ENCODE measurements around the gene CD177. TPM values are rescaled to one million over a fixed set of nuclear protein-coding genes. Genes with fewer than 3 reads are reported as not detected.

The CD177 gene
- total and polyA plus RNA-seq, 7 donors: 0.03 to 1.1 (median 0.16) TPM; not detected in 2

DNA sequence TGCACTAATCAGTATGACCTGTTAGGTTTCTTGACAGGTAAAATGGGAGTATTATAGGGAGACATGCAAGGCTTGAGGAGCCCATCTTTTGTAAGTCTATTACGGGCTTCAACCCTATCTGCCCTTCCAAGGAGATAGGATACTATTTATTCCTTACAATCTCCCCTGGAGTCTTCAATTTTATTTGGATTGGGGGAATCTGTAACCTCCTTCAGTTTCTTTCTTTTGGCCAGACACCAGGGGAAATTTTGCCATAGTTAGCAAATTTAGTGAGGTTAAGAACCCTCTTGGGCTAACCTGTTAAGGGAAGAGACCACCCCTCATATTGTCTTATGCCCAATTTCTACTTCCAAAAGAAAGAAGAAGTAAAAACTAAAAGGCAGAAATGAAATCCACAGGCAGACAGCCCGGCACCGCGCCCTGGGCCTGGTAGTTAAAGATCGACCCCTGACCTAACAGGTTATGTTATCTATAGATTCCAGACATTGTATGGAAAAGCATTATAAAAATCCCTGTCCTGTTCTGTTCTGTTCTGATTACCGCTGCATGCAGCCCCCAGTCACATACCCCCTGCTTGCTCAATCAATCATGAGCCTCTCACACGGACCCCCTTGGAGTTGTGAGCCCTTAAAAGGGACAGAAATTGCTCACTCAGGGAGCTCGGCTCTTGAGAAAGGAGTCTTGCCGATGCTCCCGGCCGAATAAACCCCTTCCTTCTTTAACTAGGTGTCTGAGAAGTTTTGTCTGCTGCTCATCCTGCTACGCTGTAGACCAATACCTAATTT, 39.6 kb upstream of the CD177 start:
- no peak for ATAC-seq
- H3K4me1 ChIP-seq: no peaks in the 10 kb centered on the region
- TF ChIP-seq, protein P1, sequence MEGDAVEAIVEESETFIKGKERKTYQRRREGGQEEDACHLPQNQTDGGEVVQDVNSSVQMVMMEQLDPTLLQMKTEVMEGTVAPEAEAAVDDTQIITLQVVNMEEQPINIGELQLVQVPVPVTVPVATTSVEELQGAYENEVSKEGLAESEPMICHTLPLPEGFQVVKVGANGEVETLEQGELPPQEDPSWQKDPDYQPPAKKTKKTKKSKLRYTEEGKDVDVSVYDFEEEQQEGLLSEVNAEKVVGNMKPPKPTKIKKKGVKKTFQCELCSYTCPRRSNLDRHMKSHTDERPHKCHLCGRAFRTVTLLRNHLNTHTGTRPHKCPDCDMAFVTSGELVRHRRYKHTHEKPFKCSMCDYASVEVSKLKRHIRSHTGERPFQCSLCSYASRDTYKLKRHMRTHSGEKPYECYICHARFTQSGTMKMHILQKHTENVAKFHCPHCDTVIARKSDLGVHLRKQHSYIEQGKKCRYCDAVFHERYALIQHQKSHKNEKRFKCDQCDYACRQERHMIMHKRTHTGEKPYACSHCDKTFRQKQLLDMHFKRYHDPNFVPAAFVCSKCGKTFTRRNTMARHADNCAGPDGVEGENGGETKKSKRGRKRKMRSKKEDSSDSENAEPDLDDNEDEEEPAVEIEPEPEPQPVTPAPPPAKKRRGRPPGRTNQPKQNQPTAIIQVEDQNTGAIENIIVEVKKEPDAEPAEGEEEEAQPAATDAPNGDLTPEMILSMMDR (IDR thresholded peaks at IDR 0.05): no peak
- H3K9me3 ChIP-seq: no peaks in the 10 kb centered on the region
- no peak for DNase-seq
- intact Hi-C loops (cut with DNase I): no loop called here
- H3K36me3 ChIP-seq (ENCODE audit: insufficient read depth in 1 of 2, low read depth in 1 of 2): no peaks in the 10 kb centered on the region
- WGBS, 3 donors: 79 to 83% (median 81%) methylated on average over 12 of the region's 12 CpGs
- H3K27ac ChIP-seq: no peak overlapping the region
- H3K4me3 ChIP-seq: no peak overlapping the region
- peaks cover 0 to 3% (median 0%) of the 10 kb centered on the region in 3 donors for H3K27me3 ChIP-seq (ENCODE audit: insufficient read depth in 3 of 3, low read length in 2 of 3)

DNA sequence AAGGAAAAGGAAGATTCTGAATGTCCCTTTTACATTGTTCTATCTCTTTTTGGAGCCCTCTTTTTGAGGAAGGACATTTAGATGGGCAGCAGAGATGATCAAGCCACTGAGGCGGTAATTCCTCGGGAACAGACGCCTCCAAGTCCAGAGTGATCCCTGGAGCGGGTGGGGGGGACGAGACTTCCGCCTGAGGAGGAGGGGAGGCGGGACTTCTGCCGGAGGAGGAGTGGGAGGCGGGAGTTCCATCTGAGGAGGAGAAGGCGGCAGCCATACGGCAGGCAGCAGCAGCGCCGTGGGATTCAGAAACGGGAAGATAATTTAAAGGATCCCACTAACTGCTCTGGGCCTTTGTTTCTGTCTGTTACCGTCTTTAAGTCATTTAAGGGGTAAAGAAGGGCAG, 37.6 kb upstream of the CD177 start:
- intact Hi-C loops (cut with DNase I): no loop called here
- Histone ChIP-seq H3K27me3 (ENCODE audit: insufficient read depth in 3 of 3, low read length in 2 of 3) (peaks cover 0 to 5% (median 0%) of the 10 kb centered on the region in 3 donors), H3K27ac (no peak overlapping the region), H3K9me3 (no peaks in the 10 kb centered on the region), H3K4me1 (no peaks in the 10 kb centered on the region), H3K4me3 (no peak overlapping the region), H3K36me3 (ENCODE audit: insufficient read depth in 1 of 2, low read depth in 1 of 2) (no peaks in the 10 kb centered on the region)
- TF ChIP-seq, protein P1 (IDR thresholded peaks at IDR 0.05): no peak
- 69 to 74% (median 74%) methylated on average over 15 of the region's 15 CpGs for WGBS, 3 donors
- ATAC-seq: no peak
- DNase-seq: no peak

DNA sequence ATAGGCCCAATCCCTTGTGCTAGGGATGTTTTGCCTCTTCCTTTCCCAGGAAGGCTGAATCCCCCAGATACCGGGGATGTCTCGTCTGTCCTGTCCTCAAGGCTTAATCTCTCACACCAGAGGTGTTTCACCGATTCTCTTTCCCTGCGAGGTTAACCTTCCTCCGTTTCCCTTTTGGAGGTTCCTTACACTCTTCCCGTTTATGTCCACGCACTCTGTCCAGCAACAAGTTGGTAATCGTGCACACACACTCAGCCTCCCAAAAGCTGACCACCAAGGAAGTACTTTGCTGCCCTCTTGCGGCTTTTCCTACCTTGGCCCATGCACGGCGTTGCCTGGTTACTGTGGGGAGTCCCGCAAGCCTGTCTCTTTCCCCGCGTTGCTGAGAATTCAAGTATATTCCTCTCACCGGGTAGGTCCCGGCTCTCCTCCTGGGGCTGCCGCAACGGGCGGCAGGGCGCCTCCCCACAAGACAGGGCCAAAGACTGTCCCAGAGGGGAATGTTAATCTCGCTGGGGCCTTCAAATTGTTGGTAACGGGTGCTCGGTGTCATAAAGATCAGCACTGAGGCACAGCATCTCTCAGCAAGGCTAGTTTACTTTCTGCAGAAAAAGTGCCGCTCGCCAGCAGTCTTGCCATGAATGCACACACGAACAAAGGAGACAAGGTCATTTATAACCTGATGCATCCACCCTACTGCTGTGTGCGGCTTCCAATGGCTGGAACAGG, 36.7 kb upstream of the CD177 start:
- Histone ChIP-seq H3K27me3 (ENCODE audit: insufficient read depth in 3 of 3, low read length in 2 of 3) (peaks cover 0 to 5% (median 0%) of the 10 kb centered on the region in 3 donors), H3K4me3 (no peak overlapping the region), H3K4me1 (no peaks in the 10 kb centered on the region), H3K36me3 (ENCODE audit: insufficient read depth in 1 of 2, low read depth in 1 of 2) (no peaks in the 10 kb centered on the region), H3K9me3 (no peaks in the 10 kb centered on the region), H3K27ac (no peak overlapping the region)
- intact Hi-C loops (cut with DNase I): no loop called here
- DNase-seq (no peak), ATAC-seq (no peak)
- TF ChIP-seq, protein P1 (IDR thresholded peaks at IDR 0.05): no peak
- 82 to 83% (median 83%) methylated on average over 27 of the region's 27 CpGs for WGBS, 3 donors

DNA sequence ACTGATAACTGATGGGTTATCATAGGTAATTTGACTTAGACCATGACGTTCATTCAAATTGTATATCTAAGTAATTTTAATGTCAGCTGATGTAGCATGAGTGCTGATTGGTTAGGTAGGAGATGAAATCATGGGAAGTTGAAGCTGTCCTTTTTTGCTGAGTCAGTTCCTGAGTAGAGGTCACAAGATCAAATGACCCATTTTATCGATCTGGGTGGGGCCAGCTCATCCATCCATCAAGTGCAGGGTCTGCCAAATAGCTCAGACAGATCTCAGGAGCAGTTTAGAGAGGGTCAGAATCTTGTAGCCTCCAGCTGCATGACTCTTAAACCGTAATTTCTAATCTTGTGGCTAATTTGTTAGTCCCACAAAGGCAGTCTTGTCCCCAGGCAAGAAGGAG, 35.3 kb upstream of the CD177 start:
- ATAC-seq: no peak
- TF ChIP-seq, protein P1 (IDR thresholded peaks at IDR 0.05): no peak
- no peaks in the 10 kb centered on the region for H3K9me3 ChIP-seq
- no peak overlapping the region for H3K27ac ChIP-seq
- no peaks in the 10 kb centered on the region for H3K36me3 ChIP-seq (ENCODE audit: insufficient read depth in 1 of 2, low read depth in 1 of 2)
- H3K27me3 ChIP-seq (ENCODE audit: insufficient read depth in 3 of 3, low read length in 2 of 3): peaks cover 0 to 5% (median 0%) of the 10 kb centered on the region in 3 donors
- no peak overlapping the region for H3K4me3 ChIP-seq
- whole genome bisulfite sequencing, 3 donors: 46 to 64% (median 53%) methylated on average over 3 of the region's 3 CpGs
- intact Hi-C loops (cut with DNase I): no loop called here
- no peaks in the 10 kb centered on the region for H3K4me1 ChIP-seq
- no peak for DNase-seq

Measured in psoas muscle (tissue), 8 donors.